ENCODE data around the gene DTNB.
"Not testable (repeated sequence)": the region's sequence is repeated elsewhere in the genome, so short reads cannot be mapped to it uniquely, and the experiment has no call there.

Gene DTNB

GRCh38 chr2:25620711-25621110, 52.7 kb downstream of the DTNB start:
- DNase-seq, result no peak

- no peak for DNase-seq
These were observed 53.3 kb downstream of the DTNB start for GRCh38 chr2:25620077-25620476.

- DNase-seq, result no peak
These were observed 54.2 kb downstream of the DTNB start for GRCh38 chr2:25619185-25619584.

- peak; percentile 55 for DNase-seq
These were observed 54.7 kb downstream of the DTNB start for GRCh38 chr2:25618676-25619075.

- DNase-seq, result no peak
These were observed 55.3 kb downstream of the DTNB start for GRCh38 chr2:25617948-25618646.

- DNase-seq, result no peak
These were observed 57.5 kb downstream of the DTNB start for GRCh38 chr2:25615920-25616319.

GRCh38 chr2:25615386-25615785, 58.0 kb downstream of the DTNB start:
- no peak for DNase-seq

- no peak for DNase-seq
These were observed 58.7 kb downstream of the DTNB start for GRCh38 chr2:25614711-25615110.

GRCh38 chr2:25608718-25609117, 64.7 kb downstream of the DTNB start:
- no peak for DNase-seq

- peak; percentile 37 for DNase-seq
These were observed 66.5 kb downstream of the DTNB start for GRCh38 chr2:25606892-25607291.

GRCh38 chr2:25602333-25602723, 71.0 kb downstream of the DTNB start:
- DNase-seq, result no peak

- DNase-seq, result not testable (repeated sequence)
These were observed 71.6 kb downstream of the DTNB start for GRCh38 chr2:25601711-25602332.

- no peak for DNase-seq
These were observed 74.5 kb downstream of the DTNB start for GRCh38 chr2:25598911-25599310.

GRCh38 chr2:25598332-25598731, 75.0 kb downstream of the DTNB start:
- no peak for DNase-seq

GRCh38 chr2:25597881-25598280, 75.5 kb downstream of the DTNB start:
- DNase-seq, result no peak

- no peak for DNase-seq
These were observed 76.7 kb downstream of the DTNB start for GRCh38 chr2:25596516-25597244.

GRCh38 chr2:25595393-25595792, 78.0 kb downstream of the DTNB start:
- DNase-seq, result no peak

GRCh38 chr2:25594991-25595390, 78.4 kb downstream of the DTNB start:
- no peak for DNase-seq

GRCh38 chr2:25592766-25593292, 80.5 kb downstream of the DTNB start:
- no peak for DNase-seq

- no peak for DNase-seq
These were observed 82.4 kb downstream of the DTNB start for GRCh38 chr2:25590921-25591505.

- DNase-seq, result no peak
These were observed 83.6 kb downstream of the DTNB start for GRCh38 chr2:25589676-25590205.

- DNase-seq, result no peak
These were observed 84.8 kb downstream of the DTNB start for GRCh38 chr2:25588576-25588975.

- DNase-seq, result no peak
These were observed 86.0 kb downstream of the DTNB start for GRCh38 chr2:25587361-25587760.
